ENCODE results near the gene POLR2L. TPM values are rescaled to one million over a fixed set of nuclear protein-coding genes. Genes with fewer than 3 reads are reported as not detected.

The POLR2L gene
- total RNA-seq, 1 experiment from 2014 or later, result 118 TPM

DNA sequence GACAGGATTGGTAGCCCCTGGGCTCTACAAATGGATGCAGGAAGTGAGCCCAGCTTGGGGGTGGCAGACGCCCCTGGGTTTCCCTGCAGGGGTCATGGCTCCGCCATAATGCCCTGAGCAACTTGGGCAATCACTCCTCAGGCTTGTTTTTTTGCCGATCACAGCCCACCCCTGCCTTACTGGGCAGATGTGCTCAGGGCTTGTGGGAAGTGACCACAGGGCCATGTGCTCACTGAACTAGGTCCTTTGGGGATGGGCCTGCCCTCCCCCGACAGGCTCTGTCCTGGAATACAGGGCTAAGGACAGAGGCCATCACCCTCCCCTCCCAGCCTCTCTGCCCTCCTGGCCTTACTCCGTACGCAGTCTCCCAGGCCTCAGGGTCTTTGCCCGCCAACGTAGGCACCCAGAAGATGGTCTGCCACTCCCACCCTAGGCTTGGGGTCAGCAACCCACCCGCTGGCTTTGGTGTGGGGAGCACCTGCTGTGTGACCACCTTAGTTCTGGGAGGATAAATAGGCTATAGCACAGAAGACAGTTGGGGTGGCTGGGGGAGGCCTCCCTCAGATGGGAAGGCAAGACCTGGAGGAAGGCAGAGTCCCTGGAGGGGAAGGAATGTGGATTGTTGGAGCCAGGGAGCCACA, 28.8 kb downstream of the POLR2L start:
- ChIA-PET POLR2A (interaction anchor here (0.8 to 9.6 kb wide), 3 partner anchors 9 to 21 kb away, joined by 3 to 274 read pairs (median 4); partner anchors contain the start of gene CD151), CTCF (interaction anchor here (1.2 kb wide), 1 partner anchor 33 kb away, joined by 3 read pairs; no protein-coding TSS in a partner anchor)
- no peaks in the 10 kb centered on the region for H3K27me3 Mint-ChIP-seq (ENCODE audit: insufficient read depth, unreplicated experiment)
- no peak overlapping the region for H3K4me3 Mint-ChIP-seq (ENCODE audit: unreplicated experiment)
- intact Hi-C loops (cut with micrococcal nuclease), result no loop called here
- peaks cover 9% of the 10 kb centered on the region for H3K4me1 Mint-ChIP-seq (ENCODE audit: insufficient read depth, unreplicated experiment)
- H3K9me3 Mint-ChIP-seq (ENCODE audit: unreplicated experiment), result no peaks in the 10 kb centered on the region
- peaks cover 40% of the 10 kb centered on the region for H3K36me3 Mint-ChIP-seq (ENCODE audit: insufficient read depth, unreplicated experiment)
- no TSS peak for BruUV-seq (replicated peaks)
- H3K27ac Mint-ChIP-seq (ENCODE audit: low read depth, unreplicated experiment), result no peak overlapping the region
- DNase-seq (ENCODE audit: unreplicated experiment), result no peak
- TF ChIP-seq CTCF (IDR thresholded peaks at IDR 0.05; ENCODE audit: unreplicated experiment), result no peak

DNA sequence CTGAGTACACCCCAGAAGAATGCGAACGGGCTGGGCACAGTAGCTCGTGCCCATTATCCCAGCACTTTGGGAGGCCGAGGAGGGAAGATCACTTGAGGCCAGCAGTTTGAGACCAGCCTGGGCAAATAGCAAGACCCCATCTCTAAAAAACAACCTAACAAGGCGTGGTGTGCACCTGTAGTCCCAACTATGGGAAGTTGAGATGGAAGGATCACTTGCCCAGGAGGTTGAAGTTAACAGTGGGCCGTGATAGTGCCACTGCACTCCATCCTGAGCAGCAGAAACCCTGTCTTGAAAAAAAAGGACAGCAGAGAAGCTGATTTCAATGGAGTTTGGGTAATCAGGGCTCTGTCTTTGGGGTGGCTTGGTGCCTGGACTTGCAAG, 29.3 kb downstream of the POLR2L start:
- intact Hi-C loops (cut with micrococcal nuclease), result no loop called here
- H3K27ac Mint-ChIP-seq (ENCODE audit: low read depth, unreplicated experiment), result no peak overlapping the region
- H3K27me3 Mint-ChIP-seq (ENCODE audit: insufficient read depth, unreplicated experiment), result no peaks in the 10 kb centered on the region
- no peak for DNase-seq (ENCODE audit: unreplicated experiment)
- no peaks in the 10 kb centered on the region for H3K9me3 Mint-ChIP-seq (ENCODE audit: unreplicated experiment)
- H3K4me1 Mint-ChIP-seq (ENCODE audit: insufficient read depth, unreplicated experiment), result peaks cover 7% of the 10 kb centered on the region
- no TSS peak for BruUV-seq (replicated peaks)
- ChIA-PET CTCF (interaction anchor here (1.2 kb wide), 1 partner anchor 34 kb away, joined by 3 read pairs; no protein-coding TSS in a partner anchor), POLR2A (interaction anchor here (0.8 to 1.1 kb wide), 2 partner anchors 9 to 21 kb away, joined by 3 to 4 read pairs; no protein-coding TSS in a partner anchor)
- H3K4me3 Mint-ChIP-seq (ENCODE audit: unreplicated experiment), result no peak overlapping the region
- peaks cover 40% of the 10 kb centered on the region for H3K36me3 Mint-ChIP-seq (ENCODE audit: insufficient read depth, unreplicated experiment)
- TF ChIP-seq CTCF (IDR thresholded peaks at IDR 0.05; ENCODE audit: unreplicated experiment), result no peak

- intact Hi-C loops (cut with micrococcal nuclease), result no loop called here
- no TSS peak for BruUV-seq (replicated peaks)
- H3K4me3 Mint-ChIP-seq (ENCODE audit: unreplicated experiment), result no peak overlapping the region
- no peaks in the 10 kb centered on the region for H3K9me3 Mint-ChIP-seq (ENCODE audit: unreplicated experiment)
- H3K27ac Mint-ChIP-seq (ENCODE audit: low read depth, unreplicated experiment), result no peak overlapping the region
- DNase-seq (ENCODE audit: unreplicated experiment), result no peak
- peaks cover 12% of the 10 kb centered on the region for H3K4me1 Mint-ChIP-seq (ENCODE audit: insufficient read depth, unreplicated experiment)
- H3K36me3 Mint-ChIP-seq (ENCODE audit: insufficient read depth, unreplicated experiment), result peaks cover 40% of the 10 kb centered on the region
- ChIA-PET POLR2A (interaction anchor here (0.7 to 2.0 kb wide), 6 partner anchors 8 to 32 kb away, joined by 3 to 16 read pairs (median 4); partner anchors contain the start of gene CD151), CTCF (interaction anchor here (1.2 kb wide), 1 partner anchor 35 kb away, joined by 3 read pairs; no protein-coding TSS in a partner anchor)
- no peak for TF ChIP-seq CTCF (IDR thresholded peaks at IDR 0.05; ENCODE audit: unreplicated experiment)
- no peaks in the 10 kb centered on the region for H3K27me3 Mint-ChIP-seq (ENCODE audit: insufficient read depth, unreplicated experiment)
Observed at GRCh38 chr11:812390-812789, 29.9 kb downstream of the POLR2L start.

GRCh38 chr11:811446-812245, 30.7 kb downstream of the POLR2L start:
- Mint-ChIP-seq H3K9me3 (ENCODE audit: unreplicated experiment) (no peaks in the 10 kb centered on the region), H3K36me3 (ENCODE audit: insufficient read depth, unreplicated experiment) (peaks cover 40% of the 10 kb centered on the region), H3K4me3 (ENCODE audit: unreplicated experiment) (peak overlapping the region; percentile 95), H3K27me3 (ENCODE audit: insufficient read depth, unreplicated experiment) (no peaks in the 10 kb centered on the region), H3K27ac (ENCODE audit: low read depth, unreplicated experiment) (no peak overlapping the region), H3K4me1 (ENCODE audit: insufficient read depth, unreplicated experiment) (peaks cover 12% of the 10 kb centered on the region)
- peak; percentile 51 for DNase-seq (ENCODE audit: unreplicated experiment)
- BruUV-seq (replicated peaks), result no TSS peak
- intact Hi-C loops (cut with micrococcal nuclease), result no loop called here
- TF ChIP-seq CTCF (IDR thresholded peaks at IDR 0.05; ENCODE audit: unreplicated experiment), result no peak
- POLR2A ChIA-PET, result interaction anchor here (0.7 to 2.0 kb wide), 12 partner anchors 9 to 116 kb away, joined by 3 to 31 read pairs (median 4); partner anchors contain the start of genes CD151, DEAF1, PNPLA2 and TSPAN4
- CTCF ChIA-PET, result interaction anchor here (0.6 kb wide), 2 partner anchors 36 to 164 kb away, joined by 3 to 4 read pairs; no protein-coding TSS in a partner anchor

All from MCF 10A (cell line).